Measurements from ENCODE around the gene BCAR1. TPM values are rescaled to one million over a fixed set of nuclear protein-coding genes. Genes with fewer than 3 reads are reported as not detected.
A peak's percentile ranks its signal among the peaks of the same experiment; 100 is the strongest.

BCAR1 gene
- total and polyA plus RNA-seq, 2 of the 13 experiments (the other 11 are each of a cell fraction or from before 2014, with no cell fraction given), result 48.1 to 51.7 TPM

DNA sequence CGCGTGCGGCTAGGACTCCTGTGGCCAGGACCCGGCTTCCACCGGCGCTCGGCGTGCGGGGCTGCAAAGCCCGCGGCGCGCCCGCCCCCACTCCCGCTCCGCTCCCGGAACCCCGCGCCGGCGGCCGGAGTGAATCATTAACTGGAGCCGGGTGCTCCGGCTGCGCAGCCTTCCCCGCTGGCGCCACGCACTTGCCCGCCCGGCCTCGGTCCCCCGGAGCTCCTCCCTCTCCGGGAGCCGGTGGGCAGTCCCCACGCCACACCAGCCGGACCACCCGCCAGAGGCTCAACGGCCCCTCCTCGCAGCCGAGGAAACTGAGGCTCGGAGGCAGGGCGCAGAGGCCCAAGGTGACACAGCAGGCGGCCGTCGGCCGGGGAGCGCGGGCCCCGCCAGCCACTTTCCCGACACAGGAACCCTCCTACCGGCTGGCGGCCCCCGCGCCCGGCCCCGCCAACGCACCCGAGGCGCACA, 580 bp downstream of the BCAR1 start:
- no peaks in the 10 kb centered on the region; a peak in 1 of 5 replicates for H3K27me3 ChIP-seq (ENCODE audit: control insufficient read depth in 1 of 2, insufficient read depth in 2 of 2, low read length in 2 of 2)
- POLR2A ChIA-PET, result interaction anchor here (0.6 to 14.7 kb wide), 9 partner anchors 12 to 136 kb away, joined by 3 to 312 read pairs (median 9); no protein-coding TSS in a partner anchor
- peak overlapping the region; percentile 84 for H3K4me2 ChIP-seq (ENCODE audit: low read depth, low read length)
- in situ Hi-C loops (cut with HindIII; ENCODE audit: extremely low pct_ligation_motif_present, low pct_unique_long_range_greater_than_20kb), result no loop called here
- FAIRE-seq (no peak), ATAC-seq (peak; percentile 63), DNase-seq (ENCODE audit: low spot score) (peak; percentile 70)
- H3K36me3 ChIP-seq (replicated peaks in 1 of 2; ENCODE audit: control insufficient read depth in 1 of 2, insufficient read depth in 2 of 2, low read length in 2 of 2), result peaks cover 0 to 7% of the 10 kb centered on the region in 2 experiments; a peak in 2 of 5 replicates
- peak overlapping the region; percentile 99 for H3K9ac ChIP-seq (ENCODE audit: insufficient read depth, low read depth, low read length)
- no peaks in the 10 kb centered on the region for H3K9me3 ChIP-seq (ENCODE audit: low read length)
- BruUV-seq (replicated peaks), result no TSS peak
- H3K79me2 ChIP-seq (ENCODE audit: insufficient read depth, low read length), result peaks cover 90% of the 10 kb centered on the region
- H3K27ac ChIP-seq (ENCODE audit: extremely low read length, insufficient read depth, low read length), result peak overlapping the region; percentile 97
- H2AFZ ChIP-seq (ENCODE audit: low read length), result no peak overlapping the region
- peaks cover 84% of the 10 kb centered on the region for H3K4me1 ChIP-seq (ENCODE audit: insufficient read depth, low read length)
- CTCF ChIA-PET (ENCODE audit: low intra/inter-chr PET ratio, low total read pairs), result no interaction called here
- peaks cover 40% of the 10 kb centered on the region for H4K20me1 ChIP-seq (ENCODE audit: insufficient read depth, low read length)
- intact Hi-C loops (cut with micrococcal nuclease; ENCODE audit: unreplicated experiment), result loop anchor here (5.0 kb wide), 1 partner anchor 136 kb away; no protein-coding TSS in a partner anchor
- under 1% methylated on average over 29 of the region's 59 CpGs for WGBS (ENCODE audit: low lambda C conversion rate)
- peak overlapping the region; percentile 76 to 87 (median 86) for H3K4me3 ChIP-seq (replicated peaks in 1 of 3; ENCODE audit: insufficient read depth in 1 of 3, low read depth in 2 of 3, low read length in 3 of 3)
- TF ChIP-seq, protein P1, sequence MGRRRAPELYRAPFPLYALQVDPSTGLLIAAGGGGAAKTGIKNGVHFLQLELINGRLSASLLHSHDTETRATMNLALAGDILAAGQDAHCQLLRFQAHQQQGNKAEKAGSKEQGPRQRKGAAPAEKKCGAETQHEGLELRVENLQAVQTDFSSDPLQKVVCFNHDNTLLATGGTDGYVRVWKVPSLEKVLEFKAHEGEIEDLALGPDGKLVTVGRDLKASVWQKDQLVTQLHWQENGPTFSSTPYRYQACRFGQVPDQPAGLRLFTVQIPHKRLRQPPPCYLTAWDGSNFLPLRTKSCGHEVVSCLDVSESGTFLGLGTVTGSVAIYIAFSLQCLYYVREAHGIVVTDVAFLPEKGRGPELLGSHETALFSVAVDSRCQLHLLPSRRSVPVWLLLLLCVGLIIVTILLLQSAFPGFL (CRISPR knock-in tag; IDR thresholded peaks at IDR 0.05), result no peak
- TF ChIP-seq ZBTB38 (CRISPR knock-in tag; IDR thresholded peaks at IDR 0.05), result no peak; the same call in 1 of the 2 replicates
- peak; percentile 6; the same call in 1 of the 2 replicates for TF ChIP-seq ARNTL (CRISPR knock-in tag; IDR thresholded peaks at IDR 0.05)
- TF ChIP-seq PTBP1 (IDR thresholded peaks at IDR 0.05; ENCODE audit: low read depth, low read length, poor library complexity, severe bottlenecking), result peak; percentile 75
- TF ChIP-seq, protein P2, sequence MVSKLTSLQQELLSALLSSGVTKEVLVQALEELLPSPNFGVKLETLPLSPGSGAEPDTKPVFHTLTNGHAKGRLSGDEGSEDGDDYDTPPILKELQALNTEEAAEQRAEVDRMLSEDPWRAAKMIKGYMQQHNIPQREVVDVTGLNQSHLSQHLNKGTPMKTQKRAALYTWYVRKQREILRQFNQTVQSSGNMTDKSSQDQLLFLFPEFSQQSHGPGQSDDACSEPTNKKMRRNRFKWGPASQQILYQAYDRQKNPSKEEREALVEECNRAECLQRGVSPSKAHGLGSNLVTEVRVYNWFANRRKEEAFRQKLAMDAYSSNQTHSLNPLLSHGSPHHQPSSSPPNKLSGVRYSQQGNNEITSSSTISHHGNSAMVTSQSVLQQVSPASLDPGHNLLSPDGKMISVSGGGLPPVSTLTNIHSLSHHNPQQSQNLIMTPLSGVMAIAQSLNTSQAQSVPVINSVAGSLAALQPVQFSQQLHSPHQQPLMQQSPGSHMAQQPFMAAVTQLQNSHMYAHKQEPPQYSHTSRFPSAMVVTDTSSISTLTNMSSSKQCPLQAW (CRISPR knock-in tag; IDR thresholded peaks at IDR 0.05), result peak; percentile 96
- TF ChIP-seq TARDBP (CRISPR knock-in tag; IDR thresholded peaks at IDR 0.05), result peak; percentile 63; the same call in 1 of the 2 replicates
- peak; percentile 96 for TF ChIP-seq AGO1 (IDR thresholded peaks at IDR 0.05; ENCODE audit: low read depth, low read length, poor library complexity, severe bottlenecking)
- TF ChIP-seq ZNF644 (CRISPR knock-in tag; IDR thresholded peaks at IDR 0.05; ENCODE audit: low read depth), result no peak
- peak; percentile 58; the same call in 1 of the 2 replicates for TF ChIP-seq TAF1 (CRISPR knock-in tag; IDR thresholded peaks at IDR 0.05)
- TF ChIP-seq ESRRA (CRISPR knock-in tag; IDR thresholded peaks at IDR 0.05; ENCODE audit: low read depth), result peak; percentile 16; the same call in 1 of the 2 replicates
- TF ChIP-seq ZNF280D (CRISPR knock-in tag; IDR thresholded peaks at IDR 0.05), result peak; percentile 8; the same call in 1 of the 2 replicates
- peak; percentile 66 for TF ChIP-seq ZNF564 (CRISPR knock-in tag; IDR thresholded peaks at IDR 0.05)
- peak; percentile 99 for TF ChIP-seq AKAP8 (CRISPR knock-in tag; IDR thresholded peaks at IDR 0.05)
- peak; percentile 13; the same call in 1 of the 2 replicates for TF ChIP-seq TFAP4 (IDR thresholded peaks at IDR 0.05; ENCODE audit: borderline replicate concordance, low read depth)
- peak; percentile 87; the same call in 1 of the 2 replicates for TF ChIP-seq HIVEP1 (CRISPR knock-in tag; IDR thresholded peaks at IDR 0.05)
- TF ChIP-seq ZSCAN25 (CRISPR knock-in tag; IDR thresholded peaks at IDR 0.05), result peak; percentile 69; the same call in 1 of the 2 replicates

All from HepG2 (cell line).